DOHH2 (cell line): ENCODE results near the gene MRPL43.

Experiments
- H3F3A ChIP-seq: fragments of 200-600 bp; sonication (generic), shearing (Covaris generic); 2 replicates; pipeline ENCODE4 v1.6.0; 2016; ENCODE audit warnings: antibody characterized with exemption, mild to moderate bottlenecking; ENCODE audit not compliant: control insufficient read depth, insufficient read depth
- H3K27ac ChIP-seq: fragments of 200-600 bp; sonication (generic); 2 replicates; pipeline ENCODE4 v1.5.1; 2014; ENCODE audit warnings: low read depth, mild to moderate bottlenecking, low read length, moderate library complexity
- H3K27me3 ChIP-seq: fragments of 200-600 bp; sonication (generic); 2 replicates; pipeline ENCODE4 v1.6.1; 2014; ENCODE audit warnings: mild to moderate bottlenecking, low read length, mixed read lengths; ENCODE audit not compliant: control insufficient read depth
- H3K36me3 ChIP-seq: fragments of 200-600 bp; sonication (generic); 2 replicates; pipeline ENCODE4 v1.6.1; 2014; ENCODE audit warnings: mild to moderate bottlenecking, low read length, moderate library complexity, mixed read lengths; ENCODE audit not compliant: control insufficient read depth
- H3K4me1 ChIP-seq: fragments of 200-600 bp; sonication (generic); 2 replicates; pipeline ENCODE4 v1.6.1; 2014; ENCODE audit warnings: mild to moderate bottlenecking, low read length, mixed read lengths; ENCODE audit not compliant: control insufficient read depth
- H3K4me2 ChIP-seq: fragments of 200-600 bp; sonication (generic); 2 replicates; pipeline ENCODE4 v1.6.0; 2014; ENCODE audit warnings: mild to moderate bottlenecking, low read length, moderate library complexity
- H3K4me3 ChIP-seq: fragments of 200-600 bp; sonication (generic); 2 replicates; pipeline ENCODE4 v1.5.1; 2014; ENCODE audit warnings: mild to moderate bottlenecking, low read length, mixed read lengths
- H3K79me2 ChIP-seq: fragments of 200-600 bp; sonication (generic); 2 replicates; pipeline ENCODE4 v1.6.1; 2014; ENCODE audit warnings: mild to moderate bottlenecking, low read length, mixed read lengths; ENCODE audit not compliant: control insufficient read depth
- H3K9me2 ChIP-seq: fragments of 200-600 bp; sonication (generic); replicated peaks from 2 replicates; pipeline ENCODE4 v1.6.1; 2014; ENCODE audit warnings: mild to moderate bottlenecking, low read length, mixed read lengths; ENCODE audit not compliant: control insufficient read depth
- H3K9me3 ChIP-seq: fragments of 200-600 bp; sonication (generic); 2 replicates; pipeline ENCODE4 v1.6.1; 2014; ENCODE audit warnings: antibody characterized with exemption, low read length, mixed read lengths; ENCODE audit not compliant: control insufficient read depth, insufficient read depth
- H4K20me1 ChIP-seq: fragments of 200-600 bp; sonication (generic); 2 replicates; pipeline ENCODE4 v1.6.0; 2014; ENCODE audit warnings: low read depth, mild to moderate bottlenecking, antibody characterized with exemption, low read length, moderate library complexity; ENCODE audit not compliant: control insufficient read depth, insufficient read depth
- CTCF ChIP-seq: fragments of 200-600 bp; sonication (generic); IDR thresholded peaks from one replicate; pipeline ENCODE4 v1.5.1; 2014; ENCODE audit warnings: antibody characterized with exemption, mild to moderate bottlenecking, low read depth, low read length; ENCODE audit not compliant: poor library complexity, severe bottlenecking
- EZH2phosphoT487 ChIP-seq: fragments of 200-600 bp; sonication (generic); IDR thresholded peaks from 2 replicates; pipeline ENCODE4 v1.6.1; 2017; ENCODE audit warnings: borderline replicate concordance, mild to moderate bottlenecking, antibody characterized with exemption, low read length, moderate library complexity, mixed read lengths

The MRPL43 gene

GRCh38 chr10:100983868-100984671, 3.2 kb downstream of the MRPL43 start:
- H3K4me3 ChIP-seq, result no peak overlapping the region
- H3K9me3 ChIP-seq, result no peaks in the 10 kb centered on the region
- H3K79me2 ChIP-seq, result peaks cover 37% of the 10 kb centered on the region
- no peaks in the 10 kb centered on the region for H3F3A ChIP-seq
- H3K4me2 ChIP-seq, result no peak overlapping the region
- no peaks in the 10 kb centered on the region for H3K27me3 ChIP-seq
- no peak overlapping the region for H3K27ac ChIP-seq
- TF ChIP-seq EZH2phosphoT487, result no peak
- TF ChIP-seq CTCF, result no peak
- H3K9me2 ChIP-seq, result no peaks in the 10 kb centered on the region
- peaks cover 21% of the 10 kb centered on the region for H3K36me3 ChIP-seq
- peaks cover 20% of the 10 kb centered on the region for H3K4me1 ChIP-seq
- peaks cover 3% of the 10 kb centered on the region; the same call in 1 of the 2 replicates for H4K20me1 ChIP-seq

GRCh38 chr10:100982916-100983830, 4.1 kb downstream of the MRPL43 start:
- H3F3A ChIP-seq, result no peaks in the 10 kb centered on the region
- H3K79me2 ChIP-seq, result peaks cover 28% of the 10 kb centered on the region
- no peak overlapping the region for H3K4me2 ChIP-seq
- H3K27ac ChIP-seq, result no peak overlapping the region
- no peaks in the 10 kb centered on the region for H3K27me3 ChIP-seq
- H3K9me3 ChIP-seq, result no peaks in the 10 kb centered on the region
- H3K4me1 ChIP-seq, result peaks cover 11% of the 10 kb centered on the region
- TF ChIP-seq CTCF (no peak), EZH2phosphoT487 (no peak)
- H3K9me2 ChIP-seq, result no peaks in the 10 kb centered on the region
- H3K36me3 ChIP-seq, result peaks cover 12% of the 10 kb centered on the region
- H3K4me3 ChIP-seq, result no peak overlapping the region
- peaks cover 3% of the 10 kb centered on the region; the same call in 1 of the 2 replicates for H4K20me1 ChIP-seq

- Histone ChIP-seq H3K4me2 (no peak overlapping the region), H3K79me2 (peaks cover 9% of the 10 kb centered on the region), H3K36me3 (peaks cover 10% of the 10 kb centered on the region), H4K20me1 (peaks cover under 1% of the 10 kb centered on the region; the same call in 1 of the 2 replicates), H3K27ac (no peak overlapping the region), H3K4me3 (no peak overlapping the region), H3K27me3 (no peaks in the 10 kb centered on the region), H3K4me1 (peaks cover 5% of the 10 kb centered on the region), H3K9me3 (no peaks in the 10 kb centered on the region), H3K9me2 (no peaks in the 10 kb centered on the region), H3F3A (no peaks in the 10 kb centered on the region)
- no peak for TF ChIP-seq CTCF
- TF ChIP-seq EZH2phosphoT487, result no peak
Observed at GRCh38 chr10:100981178-100981772, 6.0 kb downstream of the MRPL43 start.
